MM.1S (cell line): ENCODE results near the gene JAK3.

Experiments
- DNase-seq: peaks from one replicate; pipeline ENCODE4 v3.0.0-alpha.2; 2015
- H2AFZ ChIP-seq: fragments of 300-600 bp; sonication (generic); 2 replicates; pipeline ENCODE4 v1.6.0; 2016; ENCODE audit warnings: antibody characterized with exemption, low read length
- H3F3A ChIP-seq: fragments of 300-600 bp; sonication (generic); 2 replicates; pipeline ENCODE4 v1.6.1; 2016; ENCODE audit warnings: mild to moderate bottlenecking, antibody characterized with exemption, low read length, moderate library complexity, mixed read lengths; ENCODE audit not compliant: insufficient read depth
- H3K27ac ChIP-seq: fragments of 300-600 bp; sonication (generic); 2 replicates; pipeline ENCODE4 v1.5.1; 2016; ENCODE audit warnings: mild to moderate bottlenecking, low read length
- H3K27me3 ChIP-seq: fragments of 300-600 bp; sonication (generic); replicated peaks from 2 replicates; pipeline ENCODE4 v1.6.0; 2016; ENCODE audit warnings: low read length; ENCODE audit not compliant: insufficient read depth
- H3K36me3 ChIP-seq: fragments of 300-600 bp; sonication (generic); replicated peaks from 2 replicates; pipeline ENCODE4 v1.6.1; 2016; ENCODE audit warnings: mild to moderate bottlenecking, low read length, mixed read lengths; ENCODE audit not compliant: insufficient read depth
- H3K4me1 ChIP-seq: fragments of 300-600 bp; sonication (generic); 2 replicates; pipeline ENCODE4 v1.6.1; 2016; ENCODE audit warnings: low read length, mixed read lengths
- H3K4me2 ChIP-seq: fragments of 300-600 bp; sonication (generic); 2 replicates; pipeline ENCODE4 v1.6.0; 2016; ENCODE audit warnings: low read depth, low read length
- H3K4me3 ChIP-seq: fragments of 300-600 bp; sonication (generic); 2 replicates; pipeline ENCODE4 v1.5.1; 2016; ENCODE audit warnings: low read length, mixed read lengths
- H3K79me2 ChIP-seq: fragments of 300-600 bp; sonication (generic); 2 replicates; pipeline ENCODE4 v1.6.1; 2016; ENCODE audit warnings: mixed run types, low read length, mixed read lengths
- H3K9ac ChIP-seq: fragments of 300-600 bp; sonication (generic); 2 replicates; pipeline ENCODE4 v1.6.1; 2016; ENCODE audit warnings: low read length, mixed read lengths
- H3K9me2 ChIP-seq: fragments of 300-600 bp; sonication (generic); replicated peaks from 2 replicates; pipeline ENCODE4 v1.6.1; 2016; ENCODE audit warnings: mild to moderate bottlenecking, low read length, mixed read lengths; ENCODE audit not compliant: insufficient read depth
- H3K9me3 ChIP-seq: fragments of 300-600 bp; sonication (generic); replicated peaks from 2 replicates; pipeline ENCODE4 v1.6.1; 2016; ENCODE audit warnings: mild to moderate bottlenecking, low read length, mixed read lengths; ENCODE audit not compliant: insufficient read depth
- H4K20me1 ChIP-seq: fragments of 300-600 bp; sonication (generic); 2 replicates; pipeline ENCODE4 v1.6.1; 2016; ENCODE audit warnings: mild to moderate bottlenecking, low read length, moderate library complexity, mixed read lengths; ENCODE audit not compliant: insufficient read depth
- CTCF ChIP-seq: fragments of 300-600 bp; sonication (generic); IDR thresholded peaks from 2 replicates; pipeline ENCODE4 v1.5.1; 2016; ENCODE audit warnings: antibody characterized with exemption, low read length, mixed read lengths
- EZH2 ChIP-seq: fragments of 300-600 bp; sonication (generic); optimal IDR thresholded peaks from 2 replicates; pipeline ENCODE3; 2017; ENCODE audit warnings: low read depth, mild to moderate bottlenecking, antibody characterized with exemption, low read length, mixed read lengths
- EZH2phosphoT487 ChIP-seq: fragments of 300-600 bp; sonication (generic); IDR thresholded peaks from 2 replicates; pipeline ENCODE4 v1.6.1; 2018; ENCODE audit warnings: antibody characterized with exemption, low read length

The JAK3 gene

GRCh38 chr19:17806945-17807344 is 40.8 kb downstream of the JAK3 start:
- H3K9ac ChIP-seq: no peak overlapping the region

GRCh38 chr19:17805427-17805826 is 42.4 kb downstream of the JAK3 start:
- Histone ChIP-seq H3K27me3 (peaks cover 60% of the 10 kb centered on the region), H3K4me3 (no peak overlapping the region), H3K27ac (no peak overlapping the region), H3K36me3 (no peaks in the 10 kb centered on the region), H2AFZ (no peak overlapping the region), H3F3A (no peaks in the 10 kb centered on the region), H3K9me3 (no peaks in the 10 kb centered on the region), H3K9ac (no peak overlapping the region), H3K79me2 (no peaks in the 10 kb centered on the region), H3K9me2 (no peaks in the 10 kb centered on the region), H4K20me1 (no peaks in the 10 kb centered on the region), H3K4me2 (no peak overlapping the region), H3K4me1 (no peaks in the 10 kb centered on the region)
- DNase-seq: no peak
- TF ChIP-seq EZH2phosphoT487: no peak
- TF ChIP-seq EZH2: no peak
- TF ChIP-seq CTCF: no peak

More at GRCh38 chr19:17806945-17807344, 40.8 kb downstream of the JAK3 start:
- Histone ChIP-seq H3K9me3 (no peaks in the 10 kb centered on the region), H3K27ac (no peak overlapping the region), H3K27me3 (peaks cover 70% of the 10 kb centered on the region), H4K20me1 (no peaks in the 10 kb centered on the region), H3K4me2 (no peak overlapping the region), H3F3A (no peaks in the 10 kb centered on the region), H3K9me2 (no peaks in the 10 kb centered on the region), H3K79me2 (no peaks in the 10 kb centered on the region), H3K4me3 (no peak overlapping the region), H3K36me3 (no peaks in the 10 kb centered on the region), H2AFZ (no peak overlapping the region), H3K4me1 (no peaks in the 10 kb centered on the region)
- DNase-seq: no peak
- TF ChIP-seq CTCF (no peak), EZH2phosphoT487 (no peak), EZH2 (no peak)

GRCh38 chr19:17803264-17803896 is 44.4 kb downstream of the JAK3 start:
- DNase-seq: no peak
- TF ChIP-seq EZH2 (no peak), CTCF (no peak), EZH2phosphoT487 (no peak)

More at GRCh38 chr19:17803264-17803896, 44.4 kb downstream of the JAK3 start:
- Histone ChIP-seq H3K36me3 (no peaks in the 10 kb centered on the region), H2AFZ (no peak overlapping the region), H3K9me2 (no peaks in the 10 kb centered on the region), H3K27me3 (peaks cover 63% of the 10 kb centered on the region), H4K20me1 (no peaks in the 10 kb centered on the region), H3K4me3 (no peak overlapping the region), H3K4me1 (no peaks in the 10 kb centered on the region), H3K4me2 (no peak overlapping the region), H3F3A (no peaks in the 10 kb centered on the region), H3K79me2 (no peaks in the 10 kb centered on the region), H3K9me3 (no peaks in the 10 kb centered on the region), H3K27ac (no peak overlapping the region), H3K9ac (no peak overlapping the region)
